Activated T-cell treated with anti-CD3 and anti-CD28 coated beads for 24 hours (primary cell): ENCODE measurements around the gene PLEKHG3.

Experiments used
- DNase-seq: peaks from one replicate; pipeline ENCODE4 v3.0.0-alpha.2; 2020; ENCODE audit warnings: low read depth

Gene PLEKHG3

DNA sequence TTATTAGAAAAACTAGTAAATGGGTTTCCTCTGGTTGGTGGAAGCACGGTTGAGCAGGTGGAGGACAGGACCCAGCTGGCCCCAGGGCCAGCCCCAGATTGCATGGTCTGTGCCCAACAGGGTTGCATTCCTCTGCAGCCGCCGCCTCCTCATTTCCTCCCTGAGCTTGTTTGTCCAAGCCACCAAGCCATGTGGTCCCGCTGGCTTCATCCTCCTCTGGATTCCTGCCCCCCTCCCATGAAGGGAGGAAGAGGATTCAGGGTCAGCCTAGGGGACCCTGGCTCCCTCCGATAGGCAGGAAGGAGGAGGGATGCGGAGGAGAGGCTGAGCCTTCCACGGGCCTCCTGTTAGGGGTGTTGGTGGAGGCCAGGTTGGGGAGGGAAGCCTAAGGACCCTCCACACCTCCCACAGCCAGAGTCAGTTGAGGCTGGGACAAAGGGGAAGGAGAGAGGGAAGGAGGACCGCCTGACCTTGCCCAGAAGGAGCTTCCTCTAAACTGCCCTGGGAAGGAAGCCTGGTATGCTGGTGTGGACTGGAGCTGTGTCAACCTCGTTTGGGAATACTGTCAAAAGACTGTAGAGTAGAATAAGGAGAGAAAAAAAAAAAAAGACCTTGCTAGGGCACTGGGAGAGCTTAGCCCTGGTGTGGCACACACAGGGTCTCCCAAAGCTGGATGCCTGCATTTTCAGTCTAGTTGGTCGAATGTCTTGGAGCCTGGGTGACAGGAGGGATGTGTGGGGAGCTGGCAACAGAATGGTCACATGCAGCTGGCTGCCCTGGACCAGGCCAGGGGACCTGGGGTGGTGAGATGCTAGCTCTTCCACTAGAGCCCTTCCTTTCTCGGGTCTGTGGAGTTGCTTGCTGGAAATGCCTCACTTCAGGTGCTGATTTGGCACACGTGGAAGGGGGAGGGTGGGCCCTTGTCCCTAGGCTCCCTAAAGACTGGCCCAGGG is 42.4 kb downstream of the PLEKHG3 start:
- DNase-seq: no peak

DNA sequence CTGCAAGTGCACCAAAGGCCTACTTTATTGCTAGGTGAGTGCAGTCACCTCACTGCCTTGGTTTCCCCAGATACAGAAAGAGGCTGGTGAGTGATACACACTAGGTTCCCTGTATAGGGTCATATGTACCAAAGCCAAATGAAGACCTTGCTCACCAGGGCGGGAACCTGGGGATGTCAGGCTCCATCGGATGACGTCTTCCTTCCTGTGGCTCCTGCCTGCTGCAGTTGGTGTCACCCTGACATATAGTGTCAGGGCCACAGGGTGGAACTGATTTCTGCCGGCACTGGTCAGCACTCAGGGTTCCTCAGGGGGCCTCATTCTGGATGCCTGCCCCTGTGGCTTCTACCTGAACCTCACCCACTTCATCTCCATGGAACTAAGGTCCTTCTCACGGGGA is 43.1 kb downstream of the PLEKHG3 start:
- no peak for DNase-seq

DNA sequence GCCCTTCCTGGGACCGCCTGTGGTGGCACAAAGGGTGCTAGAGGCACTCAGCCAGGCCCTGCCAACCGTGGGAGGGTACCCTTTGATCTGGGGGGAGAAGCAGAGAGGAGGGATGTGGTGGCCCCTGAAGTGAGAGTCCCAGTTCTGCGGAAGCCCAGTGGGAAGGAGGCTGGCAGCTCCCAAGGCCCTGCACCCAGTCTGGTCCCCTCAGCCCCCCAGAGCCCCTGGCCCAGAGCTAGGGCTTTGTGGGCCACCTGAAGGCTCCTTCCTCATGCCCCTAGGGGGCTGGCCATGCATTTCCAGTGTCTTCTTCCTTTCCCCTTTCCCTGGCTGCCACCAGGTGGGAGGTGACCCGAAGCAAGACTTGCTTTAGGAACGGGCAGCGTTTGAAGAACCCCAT is 44.3 kb downstream of the PLEKHG3 start:
- DNase-seq: no peak

DNA sequence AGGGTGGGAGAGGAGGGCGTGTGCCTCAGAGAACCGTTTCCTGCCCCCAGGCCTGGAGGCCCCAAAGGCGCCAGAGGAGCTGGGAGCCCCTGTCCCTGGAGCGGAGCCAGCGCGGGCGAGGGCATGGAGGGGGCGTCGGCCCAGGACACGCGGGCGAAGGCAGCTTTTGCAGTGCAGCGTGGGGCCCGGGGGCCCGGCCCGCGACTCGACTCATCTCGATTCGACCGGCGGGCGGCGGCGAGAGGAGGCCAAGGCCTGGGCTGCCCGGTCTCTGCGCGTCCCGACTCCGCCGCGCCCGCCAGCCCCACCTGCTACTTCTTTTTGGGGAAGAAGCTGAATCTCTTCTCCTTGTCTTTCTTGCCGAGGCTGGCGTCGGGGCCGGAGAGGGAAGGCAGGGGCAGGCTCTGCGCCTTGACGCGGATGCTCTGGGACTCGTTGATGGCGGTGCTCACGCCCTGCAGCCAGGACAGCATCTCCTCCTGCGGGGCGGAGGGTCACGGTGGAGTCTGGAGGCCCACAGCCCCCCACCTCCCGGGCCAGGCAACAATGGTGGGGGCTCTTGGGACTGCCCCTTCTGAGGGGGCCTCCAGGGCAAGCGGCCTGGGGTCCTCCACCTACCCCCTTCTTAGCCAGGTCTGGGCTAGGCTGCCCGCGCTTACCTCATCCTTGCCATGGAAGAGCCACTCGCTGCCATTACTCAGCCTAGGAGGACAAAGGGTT is 44.9 kb downstream of the PLEKHG3 start:
- no peak for DNase-seq

DNA sequence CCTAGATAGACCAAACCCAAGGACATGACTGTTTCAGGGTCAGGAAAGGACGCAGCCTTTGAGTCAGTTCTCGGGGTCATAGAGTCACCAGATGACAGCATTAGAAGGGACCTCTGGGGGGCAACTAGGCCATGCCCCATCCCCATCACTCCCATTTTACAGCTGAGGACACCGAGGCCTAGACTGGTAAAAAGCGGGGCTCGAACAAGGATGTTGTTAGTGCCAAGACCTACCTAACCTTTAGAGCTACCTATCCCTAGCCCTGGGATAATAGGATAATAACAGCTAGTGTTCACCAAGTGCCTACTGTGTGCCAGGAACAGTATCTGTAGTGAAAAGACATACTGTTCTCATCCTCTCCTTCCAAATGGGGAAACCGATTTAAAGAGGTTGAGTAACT is 48.7 kb downstream of the PLEKHG3 start:
- DNase-seq: no peak

DNA sequence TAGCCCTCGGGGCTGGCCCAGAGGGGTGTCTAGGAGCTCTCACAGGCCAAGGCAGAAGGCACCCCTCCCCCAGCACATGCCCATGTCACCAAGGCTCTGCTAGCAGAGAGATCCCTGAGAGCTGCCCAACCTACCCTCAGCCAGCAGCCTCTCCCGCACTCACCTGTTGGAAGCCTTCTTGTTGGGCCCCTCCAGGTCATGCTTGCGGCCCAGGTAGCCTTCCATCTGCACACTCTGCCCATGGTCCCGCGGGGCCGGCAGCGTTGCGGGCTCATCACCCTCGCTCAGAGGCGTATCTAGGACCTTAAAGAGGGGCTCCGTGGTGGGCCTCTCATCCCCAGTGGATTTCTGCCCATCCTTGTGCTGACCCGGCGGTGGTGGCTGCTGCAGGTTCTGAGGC is 49.1 kb downstream of the PLEKHG3 start:
- no peak for DNase-seq

DNA sequence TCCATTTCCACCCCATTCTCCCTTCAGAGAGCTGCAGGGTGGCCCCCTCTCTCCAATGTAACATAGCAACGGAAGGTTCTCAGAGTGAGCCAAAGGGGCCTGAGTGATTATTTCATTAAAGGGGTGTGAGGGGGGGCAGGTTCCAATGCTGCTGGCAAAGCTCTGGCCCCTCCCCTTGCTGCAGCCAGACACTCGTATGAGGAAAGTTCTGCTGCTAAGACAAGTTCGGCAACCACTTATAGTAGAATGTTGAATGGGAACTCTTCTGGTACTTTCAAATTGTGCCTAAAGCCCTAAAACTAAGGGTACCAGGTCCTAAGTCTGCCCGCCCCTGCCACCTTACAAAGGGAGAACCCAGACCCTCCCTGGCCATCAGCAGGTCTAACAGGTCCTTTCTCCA is 49.8 kb downstream of the PLEKHG3 start:
- no peak for DNase-seq

DNA sequence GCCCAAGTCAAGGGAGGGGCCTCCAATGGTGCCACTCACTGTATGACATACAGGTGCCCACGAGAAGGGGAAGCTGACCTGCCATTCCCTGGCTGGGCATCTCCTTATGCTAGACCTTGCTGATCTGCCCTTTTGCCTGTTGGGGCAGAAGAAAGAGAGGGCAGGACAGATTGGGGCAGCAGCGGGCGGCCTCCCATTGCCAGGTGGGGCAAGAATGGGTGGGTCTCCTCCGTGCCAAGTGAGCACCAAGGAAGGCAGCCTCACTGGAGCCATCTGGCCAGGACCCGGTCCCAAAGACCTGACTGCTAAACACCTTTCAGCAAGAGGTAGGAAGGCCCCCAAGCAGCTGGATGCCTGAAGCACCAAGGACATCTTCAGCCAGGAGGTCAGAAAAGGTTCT is 50.5 kb downstream of the PLEKHG3 start:
- DNase-seq: no peak

DNA sequence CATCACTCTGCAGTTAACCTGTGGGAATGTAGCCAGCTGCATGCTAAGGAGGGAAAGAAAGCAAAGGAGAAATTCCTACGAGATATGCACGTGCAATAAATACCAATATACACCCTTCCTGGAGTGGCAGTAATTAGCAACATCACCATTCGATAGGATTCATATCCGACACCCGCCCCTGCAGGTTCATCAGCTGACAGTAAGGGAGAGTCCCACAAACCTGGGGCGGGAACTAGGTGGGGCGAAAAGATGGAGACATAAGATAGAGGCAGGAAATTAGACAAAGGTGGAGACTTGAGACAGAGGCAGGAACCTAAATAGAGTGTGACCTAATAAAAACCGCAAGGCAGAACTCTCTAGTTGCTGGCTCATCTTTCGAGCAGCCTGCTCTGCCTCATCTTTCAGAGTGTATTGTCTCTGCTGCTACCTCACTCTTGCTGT is 51.6 kb downstream of the PLEKHG3 start:
- DNase-seq: peak; percentile 30

DNA sequence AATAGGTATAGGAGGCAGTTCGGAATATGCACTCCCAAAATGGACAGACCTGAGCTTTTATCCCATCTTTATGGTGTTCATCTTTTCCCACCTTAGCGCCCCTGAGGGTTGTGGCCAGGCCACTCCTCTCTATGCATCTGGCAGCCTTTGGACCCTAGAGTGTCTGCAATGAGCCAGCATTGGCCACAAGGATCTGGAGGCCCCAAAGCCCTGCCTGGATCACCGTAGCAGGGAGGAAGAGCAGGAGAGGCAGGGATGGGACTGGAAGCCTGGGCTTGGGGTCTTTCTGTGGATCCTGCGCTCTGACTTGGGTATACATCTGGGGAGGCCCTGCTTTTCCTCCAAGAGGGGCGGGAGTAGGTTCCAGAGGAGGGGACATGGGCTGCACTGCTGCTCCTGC is 52.5 kb downstream of the PLEKHG3 start:
- no peak for DNase-seq

DNA sequence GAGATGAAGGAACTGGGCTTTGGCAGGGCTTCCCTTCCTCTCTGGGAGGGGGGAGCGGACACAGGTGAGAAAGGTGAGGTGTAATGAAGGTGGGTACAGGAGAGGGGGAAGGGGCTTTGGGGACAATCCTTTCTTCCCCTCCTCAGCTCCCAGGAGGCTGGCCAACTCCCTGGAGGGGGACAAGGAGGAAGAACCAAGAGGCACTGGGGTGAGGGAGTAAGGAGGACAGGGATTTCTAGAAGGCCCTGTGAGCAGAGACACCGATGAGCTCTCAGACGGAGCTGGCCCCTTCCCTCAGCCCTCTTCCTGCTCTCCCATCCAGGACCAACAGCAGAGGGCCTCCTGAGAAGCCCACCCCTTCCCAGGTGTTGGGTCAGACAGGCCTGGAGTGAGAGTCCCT is 53.4 kb downstream of the PLEKHG3 start:
- no peak for DNase-seq

DNA sequence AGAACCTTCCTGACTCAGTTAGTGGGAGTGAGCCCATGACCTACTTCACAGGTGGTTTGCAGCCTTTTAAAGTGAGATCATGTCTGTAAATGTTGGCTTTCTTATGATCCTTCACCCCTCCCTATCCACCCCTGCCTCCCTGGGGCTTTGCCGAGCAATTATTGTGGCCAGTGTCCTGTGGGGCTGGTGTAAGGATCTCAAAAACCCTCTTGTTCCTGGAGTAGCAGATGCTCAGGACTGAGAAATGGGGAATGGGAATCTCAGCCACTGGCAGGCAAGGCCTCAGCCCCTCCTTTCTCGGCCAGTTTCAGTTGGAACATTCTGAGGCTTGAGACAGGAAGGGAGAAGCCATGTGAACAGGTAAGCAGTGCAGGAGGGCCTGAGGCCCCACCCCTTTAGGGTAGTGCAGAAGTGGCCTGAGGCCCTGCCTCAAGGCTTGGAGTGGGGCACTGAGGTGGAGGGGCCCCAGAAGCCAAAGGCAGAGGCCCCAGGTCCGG is 53.8 kb downstream of the PLEKHG3 start:
- DNase-seq: no peak

DNA sequence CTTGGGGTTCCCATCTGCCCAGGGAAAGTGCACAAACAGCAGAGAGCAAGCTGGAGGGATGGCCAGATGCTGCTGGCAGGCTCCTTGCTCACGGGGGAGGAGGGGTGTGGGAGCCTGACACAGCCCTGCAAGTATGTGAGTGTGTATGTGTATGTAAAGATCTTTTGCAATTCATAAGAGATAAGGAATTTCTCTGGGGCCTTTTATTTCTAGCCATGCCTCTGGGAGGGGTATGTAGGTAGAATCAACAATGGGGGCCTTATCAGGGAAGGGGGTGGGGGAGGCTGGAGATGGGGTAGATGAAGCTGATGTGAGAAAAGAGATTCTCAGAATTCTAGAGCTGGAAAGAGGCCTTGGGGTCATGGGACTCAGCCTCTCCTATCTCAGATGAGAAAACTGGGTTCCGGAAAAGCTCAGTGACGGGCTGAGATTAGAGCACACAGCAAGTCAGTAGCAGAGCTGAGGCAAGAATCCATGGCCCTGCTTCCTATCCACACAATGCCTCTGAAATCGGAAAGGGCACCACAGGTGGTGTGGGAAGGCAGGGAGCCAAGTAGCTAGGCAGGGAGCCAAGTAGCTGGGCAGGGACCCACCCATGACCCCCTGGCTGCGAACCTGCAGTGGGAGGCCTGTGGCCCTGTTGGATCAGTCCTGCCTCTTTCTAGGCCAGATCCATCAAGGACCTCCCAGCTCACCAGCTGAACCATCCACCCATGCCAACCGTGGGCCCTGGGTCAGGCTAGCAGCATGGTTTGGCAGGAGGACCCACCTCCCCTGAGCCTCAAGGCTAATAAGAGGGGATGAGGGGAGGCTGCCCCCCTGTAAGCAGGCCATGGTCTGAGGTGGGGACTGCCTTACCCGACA is 54.7 kb downstream of the PLEKHG3 start:
- no peak for DNase-seq

DNA sequence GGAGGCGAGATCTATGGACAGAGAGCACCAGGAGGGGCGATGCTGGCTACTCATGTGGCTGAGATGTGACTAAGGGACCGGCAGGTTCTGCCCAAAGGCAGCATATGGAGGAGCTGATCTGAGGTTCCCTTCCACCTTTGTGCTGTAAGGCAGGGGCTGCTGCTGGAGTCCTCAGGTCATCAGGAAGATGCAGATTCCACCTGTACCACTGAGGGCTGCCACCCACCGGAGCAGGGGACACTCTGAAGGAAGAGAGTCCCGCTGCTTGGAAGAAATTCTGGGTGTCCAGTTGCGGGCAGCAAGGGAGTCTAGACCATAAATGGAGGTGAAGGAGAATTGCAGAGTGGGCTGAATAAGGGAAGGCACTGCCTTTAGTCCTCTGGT is 55.3 kb downstream of the PLEKHG3 start:
- no peak for DNase-seq

DNA sequence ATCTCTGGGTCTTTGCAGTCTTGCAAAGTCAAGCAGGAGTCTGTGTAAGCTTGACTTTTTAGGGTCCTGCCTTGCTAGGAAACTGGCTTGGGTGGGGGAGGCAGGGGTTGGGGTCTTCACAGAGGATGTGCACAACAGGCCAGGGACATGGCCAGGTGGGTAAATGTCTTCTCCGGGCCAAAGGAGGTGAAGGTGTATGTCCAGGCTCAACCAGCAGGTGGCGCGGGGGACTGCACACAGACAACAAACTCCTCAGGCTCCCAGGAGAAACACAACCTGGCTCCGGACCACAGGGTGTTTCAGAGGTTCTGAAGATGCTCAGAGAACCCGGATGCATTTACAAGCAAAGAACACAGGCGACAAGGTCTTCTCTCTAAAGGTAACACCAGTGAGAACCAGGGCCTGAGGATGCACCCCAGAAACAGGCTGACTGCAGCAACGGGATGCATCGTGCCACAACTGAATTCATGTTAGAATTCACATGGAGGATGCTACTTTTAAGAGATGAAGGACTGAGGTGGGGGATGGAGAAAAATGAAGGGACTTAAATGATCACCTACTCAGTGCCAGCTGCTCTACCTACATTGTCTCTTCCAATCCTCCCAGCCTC is 56.0 kb downstream of the PLEKHG3 start:
- DNase-seq: peak; percentile 28

DNA sequence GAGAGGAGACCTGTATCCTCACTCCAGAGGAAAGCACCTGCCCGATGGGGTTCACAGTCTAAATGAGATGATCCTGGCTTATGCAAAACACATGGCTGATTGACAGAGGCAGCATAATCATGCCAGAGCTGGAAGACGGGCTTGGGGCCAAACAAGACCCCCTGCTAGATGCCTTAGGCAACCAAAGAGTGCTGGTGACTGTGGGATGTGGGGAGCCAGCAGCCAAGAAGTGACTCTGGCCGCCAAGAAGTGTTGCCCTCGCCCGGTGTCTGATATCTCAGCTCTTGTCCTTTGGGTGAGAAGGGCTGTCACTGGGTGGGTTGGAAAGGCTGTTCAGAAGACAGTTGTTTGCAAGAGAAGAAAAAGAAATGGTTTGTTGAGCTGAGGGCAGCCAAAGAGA is 56.7 kb downstream of the PLEKHG3 start:
- no peak for DNase-seq

DNA sequence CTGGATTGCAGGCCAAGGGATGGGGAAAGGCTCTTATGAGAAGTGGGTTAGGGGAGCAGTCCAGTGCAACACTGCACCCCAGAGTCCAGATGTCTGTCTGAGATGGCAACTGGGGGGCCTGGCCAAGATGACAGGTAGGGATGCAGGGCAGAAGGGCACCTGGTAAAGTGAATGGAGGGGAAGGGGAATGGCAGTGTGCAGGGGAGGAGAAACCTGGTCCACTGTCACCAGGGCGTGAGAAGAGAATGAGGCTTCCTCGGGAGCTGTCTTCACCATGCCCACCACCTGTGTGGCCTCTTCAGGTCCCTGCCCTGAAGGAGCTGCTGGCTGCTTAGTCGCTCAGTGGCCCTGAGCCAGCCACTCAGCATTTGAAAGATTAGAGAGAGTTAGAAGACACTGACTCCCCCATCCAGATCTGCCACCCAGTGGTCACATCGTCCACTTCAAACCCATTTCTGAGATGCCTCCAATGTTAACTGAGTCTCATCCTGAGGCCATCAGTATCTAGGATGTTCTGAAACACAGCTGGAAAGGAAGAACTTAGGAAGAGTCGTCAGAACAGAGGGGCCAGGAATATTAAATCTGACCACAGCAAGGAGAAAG is 57.3 kb downstream of the PLEKHG3 start:
- DNase-seq: no peak

DNA sequence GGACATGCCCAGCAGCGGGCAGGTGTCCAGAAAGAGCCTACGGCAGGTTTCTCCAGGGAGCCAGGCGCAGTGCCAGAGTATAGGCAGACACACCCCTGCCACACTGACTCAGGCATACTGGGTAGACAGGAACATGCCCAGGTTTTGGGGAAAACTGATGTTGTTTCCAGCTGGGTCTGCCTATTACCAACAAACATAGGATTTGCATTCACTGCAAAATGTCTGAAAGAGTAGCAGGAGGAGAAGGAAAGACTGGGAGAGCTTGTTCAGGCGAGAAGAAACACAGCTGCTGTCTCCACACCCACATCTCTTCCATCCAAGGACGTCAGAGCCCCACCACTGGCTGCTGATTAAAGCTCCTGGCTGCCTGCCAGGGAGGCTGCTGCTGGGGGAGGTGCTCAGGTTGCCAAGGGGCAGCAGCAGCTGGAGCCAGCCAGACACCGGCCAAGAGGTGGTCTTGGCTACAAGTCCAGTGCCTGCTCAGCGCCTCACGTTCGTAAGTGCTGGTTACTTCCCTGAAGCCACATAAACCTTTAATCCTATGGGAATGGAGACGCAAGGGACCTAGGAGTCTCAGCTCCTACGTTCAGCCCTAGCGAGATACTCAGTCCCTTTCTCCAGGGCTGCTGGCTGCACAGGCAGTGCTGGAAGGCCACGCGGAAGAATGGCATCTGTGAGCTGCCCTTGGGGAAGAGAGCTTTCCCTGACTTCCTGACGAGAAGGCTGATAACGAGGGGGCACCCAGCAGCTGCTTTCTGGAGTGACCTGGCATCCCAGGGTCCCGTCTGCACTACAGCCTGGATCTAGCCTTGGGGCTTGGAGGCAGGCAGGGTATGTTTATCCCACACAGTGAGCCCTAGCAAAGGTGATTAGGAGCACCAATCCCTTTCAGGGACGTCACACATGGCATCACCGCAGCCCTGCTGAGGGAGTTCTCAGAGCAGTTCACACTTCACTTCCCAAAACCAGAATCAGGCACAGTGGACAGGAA is 58.1 kb downstream of the PLEKHG3 start:
- peak; percentile 30 for DNase-seq

DNA sequence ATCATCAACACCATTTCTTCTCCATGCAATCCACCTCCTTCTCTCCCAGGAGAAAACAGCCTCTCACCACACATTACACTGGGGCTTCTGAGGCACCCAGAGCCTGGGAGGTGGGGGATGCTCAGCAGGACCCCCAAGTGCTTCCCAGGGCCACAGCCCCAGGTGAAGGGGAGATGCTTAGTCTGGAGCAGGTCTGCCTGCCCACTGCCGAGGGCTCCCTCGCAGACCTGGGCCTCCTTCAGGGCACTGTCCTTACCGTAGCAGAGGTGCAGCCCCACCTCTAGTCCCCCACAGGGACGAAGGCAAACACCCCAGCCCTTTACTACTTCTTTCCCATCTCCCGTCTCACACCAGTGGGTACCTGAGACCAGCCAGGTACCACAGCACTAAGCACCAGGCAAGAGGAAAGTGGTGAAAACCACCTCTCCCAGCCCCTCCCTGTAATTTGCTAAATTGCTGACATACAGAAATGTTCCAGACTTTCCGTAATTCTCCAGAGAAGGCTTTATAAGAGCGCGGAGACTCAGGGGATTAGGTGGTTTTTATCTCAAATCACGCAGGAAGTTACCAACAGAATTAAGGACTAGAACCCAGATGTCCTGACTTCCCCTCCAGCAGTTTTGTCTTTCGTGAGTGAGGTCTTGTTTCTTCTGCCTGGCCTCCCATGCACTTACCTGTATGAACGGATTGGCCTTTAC is 59.0 kb downstream of the PLEKHG3 start:
- DNase-seq: no peak
